Neural cell (in vitro differentiated cells): Measurements from ENCODE around the gene HS6ST1. TPM values are rescaled to one million over a fixed set of nuclear protein-coding genes. Genes with fewer than 3 reads are reported as not detected.

Experiments
- H2AFZ ChIP-seq: fragments of 200-600, 300-800 bp; sonication (generic), shearing (Covaris generic); 2 replicates; pipeline ENCODE4 v1.6.0; 2014; ENCODE audit warnings: low read depth, mild to moderate bottlenecking, antibody characterized with exemption, low read length, moderate library complexity
- H3F3A ChIP-seq: fragments of 200-600 bp; shearing (Covaris generic); 2 replicates; pipeline ENCODE4 v1.6.1; 2016; ENCODE audit warnings: mild to moderate bottlenecking, moderate library complexity, mixed read lengths, antibody characterized with exemption, low read length; ENCODE audit not compliant: insufficient read depth, poor library complexity, severe bottlenecking
- H3K27ac ChIP-seq: fragments of 200-600, 300-800 bp; sonication (generic), shearing (Covaris generic); 2 replicates; pipeline ENCODE4 v1.5.1; 2014; ENCODE audit warnings: mild to moderate bottlenecking, low read length, moderate library complexity
- H3K27me3 ChIP-seq: fragments of 300-800, 200-600 bp; sonication (generic), shearing (Covaris generic); 2 replicates; pipeline ENCODE4 v1.6.0; 2014; ENCODE audit warnings: mild to moderate bottlenecking, low read depth, low read length, moderate library complexity; ENCODE audit not compliant: insufficient read depth
- H3K36me3 ChIP-seq: fragments of 300-800, 200-600 bp; sonication (generic), shearing (Covaris generic); 2 replicates; pipeline ENCODE4 v1.5.1; 2014; ENCODE audit warnings: mild to moderate bottlenecking, antibody characterized with exemption, low read length, moderate library complexity; ENCODE audit not compliant: insufficient read depth
- H3K4me2 ChIP-seq: fragments of 300-800, 200-600 bp; sonication (generic), shearing (Covaris generic); 2 replicates; pipeline ENCODE4 v1.6.0; 2014; ENCODE audit warnings: mild to moderate bottlenecking, low read length
- H3K4me3 ChIP-seq: fragments of 300-800, 200-600 bp; sonication (generic), shearing (Covaris generic); 2 replicates; pipeline ENCODE4 v1.5.1; 2014; ENCODE audit warnings: mild to moderate bottlenecking, low read length, moderate library complexity
- H3K79me2 ChIP-seq: fragments of 200-600 bp; shearing (Covaris generic); replicated peaks from 2 replicates; pipeline ENCODE4 v1.6.0; 2014; ENCODE audit warnings: mild to moderate bottlenecking, low read length, moderate library complexity; ENCODE audit not compliant: insufficient read depth
- H3K9ac ChIP-seq: fragments of 300-800, 200-600 bp; sonication (generic), shearing (Covaris generic); 2 replicates; pipeline ENCODE4 v1.6.1; 2016; ENCODE audit warnings: mild to moderate bottlenecking, low read length, mixed read lengths
- H3K9me2 ChIP-seq: fragments of 200-600 bp; shearing (Covaris generic); 2 replicates; pipeline ENCODE4 v1.6.1; 2016; ENCODE audit warnings: mild to moderate bottlenecking, low read length, mixed read lengths; ENCODE audit not compliant: insufficient read depth
- H3K9me3 ChIP-seq: fragments of 200-600, 300-800 bp; sonication (generic), shearing (Covaris generic); 2 replicates; pipeline ENCODE4 v1.6.1; 2016; ENCODE audit warnings: mild to moderate bottlenecking, mixed run types, low read length, moderate library complexity, mixed read lengths
- H4K20me1 ChIP-seq: fragments of 200-600 bp; shearing (Covaris generic); 2 replicates; pipeline ENCODE4 v1.6.1; 2016; ENCODE audit warnings: mild to moderate bottlenecking, mixed run types; ENCODE audit not compliant: insufficient read depth
- CTCF ChIP-seq: fragments of 450-650 bp; IDR thresholded peaks from 2 replicates; pipeline ENCODE4 v1.5.1; 2014; ENCODE audit warnings: antibody characterized with exemption, mild to moderate bottlenecking, moderate library complexity; ENCODE audit not compliant: poor library complexity, severe bottlenecking
- EP300 ChIP-seq: fragments of 450-650 bp; conservative IDR thresholded peaks from 2 replicates; pipeline ENCODE4 v1.6.1; 2014; ENCODE audit warnings: antibody characterized with exemption, mild to moderate bottlenecking, moderate library complexity; ENCODE audit not compliant: poor library complexity, severe bottlenecking
- EZH2 ChIP-seq: fragments of 200-600, 300-800 bp; shearing (Covaris generic), sonication (generic); IDR thresholded peaks from 2 replicates; pipeline ENCODE4 v1.6.1; 2014; ENCODE audit warnings: antibody characterized with exemption, low read length, borderline replicate concordance, mild to moderate bottlenecking; ENCODE audit not compliant: insufficient read depth, poor library complexity, severe bottlenecking
- MXI1 ChIP-seq: fragments of 450-650 bp; conservative IDR thresholded peaks from 2 replicates; pipeline ENCODE4 v1.6.1; 2014; ENCODE audit warnings: antibody characterized with exemption, mild to moderate bottlenecking; ENCODE audit not compliant: poor library complexity, severe bottlenecking
- POLR2AphosphoS5 ChIP-seq: IDR thresholded peaks from 2 replicates; pipeline ENCODE4 v1.6.1; 2012
- RAD21 ChIP-seq: fragments of 450-650 bp; conservative IDR thresholded peaks from 2 replicates; pipeline ENCODE4 v1.6.1; 2014; ENCODE audit warnings: antibody characterized with exemption, mild to moderate bottlenecking, moderate library complexity
- REST ChIP-seq: IDR thresholded peaks from 2 replicates; pipeline ENCODE4 v1.6.1; 2012; ENCODE audit warnings: borderline replicate concordance
- SMC3 ChIP-seq: fragments of 450-650 bp; conservative IDR thresholded peaks from 2 replicates; pipeline ENCODE4 v1.6.1; 2014; ENCODE audit warnings: antibody characterized with exemption, mild to moderate bottlenecking, moderate library complexity; ENCODE audit not compliant: poor library complexity
- TAF1 ChIP-seq: IDR thresholded peaks from 2 replicates; pipeline ENCODE4 v1.6.1; 2012; ENCODE audit warnings: low read depth
- polyA plus RNA-seq: library from polyadenylated mRNA; depleted of rRNA; stranded (reverse); fragments of >200 nt; gene quantifications from 2 replicates; pipeline ENCODE4 v1.2.3, GENCODE V29; 2014

The HS6ST1 gene
- polyA plus RNA-seq, 1 donor from 2014 or later: 44.1 TPM

- H3K9me2 ChIP-seq: no peaks in the 10 kb centered on the region
- H3K79me2 ChIP-seq: peaks cover 40% of the 10 kb centered on the region
- H3K27me3 ChIP-seq: no peaks in the 10 kb centered on the region
- H3K4me3 ChIP-seq: no peak overlapping the region
- H2AFZ ChIP-seq: no peak overlapping the region
- no peak for TF ChIP-seq REST
- no peak for TF ChIP-seq TAF1
- no peak for TF ChIP-seq RAD21
- TF ChIP-seq EP300: no peak
- no peak for TF ChIP-seq CTCF
- no peak for TF ChIP-seq EZH2
- TF ChIP-seq SMC3: no peak
- TF ChIP-seq MXI1: no peak
- no peaks in the 10 kb centered on the region for H3K36me3 ChIP-seq
- no peaks in the 10 kb centered on the region for H4K20me1 ChIP-seq
- H3K4me2 ChIP-seq: no peak overlapping the region
- H3K27ac ChIP-seq: no peak overlapping the region
- no peaks in the 10 kb centered on the region for H3K9me3 ChIP-seq
- H3F3A ChIP-seq: no peaks in the 10 kb centered on the region
- H3K9ac ChIP-seq: no peak overlapping the region
Measured at GRCh38 chr2:128291844-128292598, 26.6 kb downstream of the HS6ST1 start.

- Histone ChIP-seq H3F3A (no peaks in the 10 kb centered on the region), H3K79me2 (peaks cover 35% of the 10 kb centered on the region), H3K4me3 (no peak overlapping the region), H3K27ac (no peak overlapping the region), H3K4me2 (no peak overlapping the region), H3K9me3 (no peaks in the 10 kb centered on the region), H3K36me3 (no peaks in the 10 kb centered on the region), H3K9me2 (no peaks in the 10 kb centered on the region), H3K27me3 (no peaks in the 10 kb centered on the region), H2AFZ (no peak overlapping the region), H4K20me1 (no peaks in the 10 kb centered on the region), H3K9ac (no peak overlapping the region)
- TF ChIP-seq EZH2 (no peak), MXI1 (no peak), EP300 (no peak), CTCF (no peak), REST (no peak), TAF1 (no peak), POLR2AphosphoS5 (no peak), RAD21 (no peak), SMC3 (no peak)
Measured at GRCh38 chr2:128291161-128291843, 27.4 kb downstream of the HS6ST1 start.
